Activated CD4-positive, alpha-beta T cell treated with anti-CD3 and anti-CD28 coated beads for 1 hour (primary cell): ENCODE results near the gene DNTT.
"Not testable (repeated sequence)": the region's sequence is repeated elsewhere in the genome, so short reads cannot be mapped to it uniquely, and the experiment has no call there.

Source experiments
- DNase-seq: peaks from one replicate; pipeline ENCODE4 v3.0.0-alpha.2; 2020

Gene DNTT

GRCh38 chr10:96276831-96277230 lies 27.4 kb upstream of the DNTT start:
- DNase-seq, result no peak

- DNase-seq, result no peak
Measured at GRCh38 chr10:96279191-96279641, 25.0 kb upstream of the DNTT start.

- no peak for DNase-seq
Measured at GRCh38 chr10:96280859-96281258, 23.4 kb upstream of the DNTT start.

GRCh38 chr10:96281444-96282029 lies 22.7 kb upstream of the DNTT start:
- DNase-seq, result no peak

GRCh38 chr10:96283351-96283750 lies 20.9 kb upstream of the DNTT start:
- DNase-seq, result no peak

GRCh38 chr10:96283756-96284155 lies 20.5 kb upstream of the DNTT start:
- no peak for DNase-seq

GRCh38 chr10:96285331-96285752 lies 18.9 kb upstream of the DNTT start:
- DNase-seq, result no peak

GRCh38 chr10:96287392-96288105 lies 16.7 kb upstream of the DNTT start:
- DNase-seq, result no peak

GRCh38 chr10:96288151-96288621 lies 16.0 kb upstream of the DNTT start:
- no peak for DNase-seq

- DNase-seq, result no peak
Measured at GRCh38 chr10:96289218-96289910, 14.9 kb upstream of the DNTT start.

- DNase-seq, result no peak
Measured at GRCh38 chr10:96290368-96291133, 13.7 kb upstream of the DNTT start.

- no peak for DNase-seq
Measured at GRCh38 chr10:96292971-96293920, 11.0 kb upstream of the DNTT start.

GRCh38 chr10:96295475-96295874 lies 8.8 kb upstream of the DNTT start:
- DNase-seq, result no peak

GRCh38 chr10:96297486-96297885 lies 6.7 kb upstream of the DNTT start:
- no peak for DNase-seq

GRCh38 chr10:96298362-96298761 lies 5.9 kb upstream of the DNTT start:
- no peak for DNase-seq

- DNase-seq, result no peak
Measured at GRCh38 chr10:96299383-96299782, 4.9 kb upstream of the DNTT start.

- DNase-seq, result no peak
Measured at GRCh38 chr10:96301616-96302015, 2.6 kb upstream of the DNTT start.

- no peak for DNase-seq
Measured at GRCh38 chr10:96305019-96305418, 785 bp downstream of the DNTT start.

GRCh38 chr10:96306516-96306915 lies 2.3 kb downstream of the DNTT start:
- no peak for DNase-seq

GRCh38 chr10:96308854-96309253 lies 4.6 kb downstream of the DNTT start:
- DNase-seq, result not testable (repeated sequence)

GRCh38 chr10:96309628-96310320 lies 5.5 kb downstream of the DNTT start:
- DNase-seq, result no peak

GRCh38 chr10:96310321-96310669 lies 6.1 kb downstream of the DNTT start:
- DNase-seq, result no peak
